Measurements from ENCODE around the gene PIEZO2.
"Not testable (repeated sequence)": the region's sequence is repeated elsewhere in the genome, so short reads cannot be mapped to it uniquely, and the experiment has no call there.

PIEZO2 gene

GRCh38 chr18:11148680-11149440 lies 509 bp downstream of the PIEZO2 start:
- ATAC-seq: no peak
- DNase-seq: no peak

DNA sequence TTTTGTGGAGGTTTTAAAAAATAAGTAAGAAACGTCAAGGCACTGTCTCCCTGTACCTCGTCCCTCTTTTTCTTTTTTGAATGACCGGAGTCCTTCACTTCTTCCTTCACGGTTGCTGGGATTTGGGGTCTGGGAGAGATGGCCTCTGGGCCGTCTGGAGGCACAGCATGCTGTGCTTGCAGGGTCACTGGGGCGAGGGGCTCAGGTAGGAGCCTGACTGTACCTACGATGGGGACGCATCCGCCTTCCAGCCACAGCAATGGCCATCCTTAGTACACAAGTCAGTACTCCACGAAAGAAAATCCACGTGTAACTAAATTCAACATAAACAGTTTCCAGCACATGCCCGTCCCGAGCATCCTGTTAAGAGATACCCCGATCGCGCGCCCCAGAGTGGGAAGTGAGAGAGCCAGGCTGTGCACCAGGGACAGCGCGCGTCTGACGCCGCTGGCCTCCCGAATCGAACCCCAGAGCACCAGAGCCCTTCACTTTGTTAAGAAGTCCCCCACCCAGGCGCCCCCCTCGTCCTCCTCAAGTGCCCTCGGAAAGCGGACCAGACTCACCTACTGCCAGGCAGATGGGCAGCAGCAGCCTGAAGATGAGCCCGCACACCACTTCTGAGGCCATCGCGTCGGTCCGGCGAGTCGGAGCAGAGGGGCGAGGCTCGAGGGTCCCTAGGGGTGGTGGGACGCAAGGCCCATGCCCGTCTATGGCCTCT lies 1.2 kb downstream of the PIEZO2 start:
- no peak for ATAC-seq
- no peak for DNase-seq

GRCh38 chr18:11147371-11147951 lies 1.9 kb downstream of the PIEZO2 start:
- no peak for DNase-seq
- no peak for ATAC-seq

DNA sequence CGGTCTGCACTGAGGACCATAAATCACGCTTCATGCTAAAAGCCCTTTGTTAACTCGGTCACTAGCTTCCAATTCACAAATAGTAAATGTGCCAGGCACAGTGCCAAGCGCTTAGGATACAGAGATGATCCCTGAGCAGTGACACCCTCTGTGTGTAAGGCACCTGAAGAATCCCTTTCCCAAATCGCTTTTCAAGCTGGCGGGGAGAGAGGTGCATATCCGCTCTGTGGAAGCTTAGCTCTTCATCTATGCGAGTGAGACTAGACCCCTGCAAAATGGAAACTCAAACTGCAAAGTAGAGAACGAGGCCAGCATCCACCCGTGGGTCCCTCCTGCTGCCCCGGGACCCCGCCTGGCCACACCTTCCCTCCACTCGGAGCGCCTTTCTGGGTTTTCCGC lies 2.4 kb downstream of the PIEZO2 start:
- DNase-seq (no peak), ATAC-seq (no peak)

DNA sequence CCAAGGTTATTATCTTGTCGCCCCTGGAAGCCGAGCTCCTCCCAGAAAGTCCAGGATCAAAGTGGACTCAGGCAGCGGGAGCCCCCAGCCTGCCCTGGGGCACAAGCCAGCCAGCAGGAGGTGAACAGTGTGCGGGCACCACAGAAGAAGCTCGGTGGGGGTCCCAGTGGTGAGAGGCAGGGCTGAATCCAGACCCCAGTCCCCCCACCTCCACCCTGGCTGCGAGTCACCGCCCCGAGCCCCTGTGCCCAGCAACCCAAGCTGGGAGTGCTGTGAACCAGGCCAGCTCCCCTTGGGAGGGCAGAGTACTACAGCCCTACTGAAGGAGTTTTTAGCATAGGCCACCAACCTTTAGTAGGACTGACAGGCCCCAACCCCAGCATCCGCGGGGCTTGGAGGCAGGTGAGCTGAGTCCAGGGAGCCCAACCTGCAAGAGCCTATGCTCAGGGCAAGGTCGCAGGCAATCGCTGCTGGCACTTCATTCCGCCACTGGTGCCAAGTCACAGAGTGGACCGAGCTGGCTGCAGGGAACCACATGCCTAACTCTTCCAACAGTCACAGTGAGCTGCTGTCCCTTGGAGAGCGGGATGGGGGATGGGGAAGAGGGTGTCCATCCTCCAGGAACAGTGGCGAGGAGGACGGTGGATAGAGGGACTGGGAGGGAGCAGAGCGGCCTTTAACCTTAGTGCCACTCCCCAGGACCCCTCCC lies 3.0 kb downstream of the PIEZO2 start:
- ATAC-seq: no peak
- no peak for DNase-seq

DNA sequence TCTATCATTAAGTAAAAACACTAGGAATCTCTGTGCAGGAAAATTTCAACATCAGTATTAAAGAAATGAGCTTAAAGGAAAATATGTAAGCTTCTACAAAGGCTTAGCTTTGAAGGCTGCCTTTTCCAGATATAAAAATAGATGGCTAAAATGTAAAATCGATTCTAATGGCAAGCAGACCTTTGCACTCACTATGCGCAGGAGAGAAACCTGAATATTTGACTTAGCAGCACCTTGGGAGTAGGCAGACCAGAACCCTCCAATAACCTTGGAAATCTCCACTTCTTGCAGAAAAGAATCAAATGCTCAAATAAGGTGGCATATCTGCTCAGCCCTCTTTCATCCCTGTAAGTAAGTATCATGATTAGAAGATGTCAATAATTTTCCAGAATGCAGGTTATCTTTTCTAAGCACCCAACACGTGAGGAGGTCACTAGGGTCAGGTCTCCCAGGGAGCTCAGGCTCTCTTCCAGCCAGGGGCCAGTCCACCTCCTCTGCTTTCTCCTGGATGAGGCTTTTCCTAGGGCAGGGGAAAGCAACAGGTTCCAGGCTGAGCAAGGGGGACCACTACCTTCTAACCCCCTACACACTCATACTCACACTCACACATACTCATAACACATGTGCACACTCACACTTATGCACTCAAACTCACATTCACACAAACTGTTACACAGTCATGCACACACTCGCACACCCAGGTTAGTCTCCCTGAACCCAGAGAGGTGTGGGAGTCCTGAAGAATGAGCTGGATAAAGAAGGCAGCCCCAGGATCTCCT lies 3.8 kb downstream of the PIEZO2 start:
- ATAC-seq (no peak), DNase-seq (no peak)

GRCh38 chr18:11137400-11137799 lies 12.0 kb downstream of the PIEZO2 start:
- ATAC-seq: no peak

DNA sequence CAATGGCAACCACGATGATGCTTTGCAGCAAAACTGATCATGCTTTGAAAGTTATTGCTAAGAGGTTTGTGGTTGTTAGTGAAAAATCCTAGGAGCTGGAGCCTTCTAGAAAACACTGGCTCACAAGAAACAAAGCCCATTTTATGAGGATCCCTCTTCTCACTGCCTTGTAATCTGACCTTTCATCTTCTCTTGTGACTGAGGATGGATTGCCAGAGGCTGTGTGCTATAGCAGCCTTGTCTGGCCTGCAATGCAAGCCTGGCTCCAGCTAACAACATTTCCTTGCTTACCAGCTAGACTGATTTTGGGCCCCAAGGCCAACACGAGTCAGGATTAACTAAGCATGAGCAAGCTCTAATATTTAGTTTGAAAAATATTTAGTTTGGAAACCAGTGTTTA lies 13.1 kb downstream of the PIEZO2 start:
- no peak for ATAC-seq
- no peak for DNase-seq

More at GRCh38 chr18:11137400-11137799, 12.0 kb downstream of the PIEZO2 start:
- DNase-seq: no peak

GRCh38 chr18:11134940-11135339 lies 14.4 kb downstream of the PIEZO2 start:
- DNase-seq: no peak
- no peak for ATAC-seq

- not testable (repeated sequence) for ATAC-seq, DNase-seq
Observed at GRCh38 chr18:11129059-11129458, 20.3 kb downstream of the PIEZO2 start.

GRCh38 chr18:11125492-11126315 lies 23.7 kb downstream of the PIEZO2 start:
- ATAC-seq: no peak
- no peak for DNase-seq

DNA sequence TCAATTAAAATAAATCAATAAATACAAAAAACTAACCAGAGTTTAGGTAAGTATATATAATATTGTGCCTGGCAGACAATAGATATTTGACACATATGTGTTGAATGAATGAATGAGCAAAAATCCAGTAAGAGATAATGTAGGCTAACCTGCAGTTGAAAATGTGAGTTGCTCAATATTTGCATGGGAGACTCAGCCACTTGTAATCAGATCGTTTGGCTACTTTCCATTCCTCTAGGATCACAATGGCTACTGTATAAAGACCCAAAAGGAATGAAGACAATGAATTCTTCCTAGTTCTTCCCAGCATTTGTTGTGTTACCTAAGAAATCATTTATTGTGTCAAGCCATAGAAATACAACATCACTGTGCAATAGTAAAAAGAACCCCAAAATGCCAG lies 25.3 kb downstream of the PIEZO2 start:
- ATAC-seq (no peak), DNase-seq (no peak)

DNA sequence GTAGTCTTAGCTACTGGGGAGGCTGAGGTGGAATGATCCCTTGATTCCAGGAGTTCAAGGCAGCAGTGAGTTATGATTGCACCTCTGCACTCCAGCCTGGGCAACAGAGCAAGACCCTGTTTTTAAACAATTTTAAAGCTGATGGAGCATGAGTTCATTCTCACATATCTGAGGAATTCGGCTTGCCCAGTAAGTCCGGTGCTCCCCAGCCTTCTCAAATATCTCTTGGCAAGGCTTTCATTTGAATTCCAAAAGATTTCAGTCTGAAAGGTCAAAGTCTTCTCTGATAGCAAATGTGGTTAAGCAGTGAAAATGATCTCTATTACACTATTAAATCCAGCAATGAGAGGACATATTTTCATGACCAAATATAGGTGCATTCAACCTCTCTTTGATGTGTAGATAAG lies 27.9 kb downstream of the PIEZO2 start:
- ATAC-seq (no peak), DNase-seq (no peak)

- ATAC-seq (no peak), DNase-seq (no peak)
Observed at GRCh38 chr18:11119959-11120587, 29.3 kb downstream of the PIEZO2 start.

DNA sequence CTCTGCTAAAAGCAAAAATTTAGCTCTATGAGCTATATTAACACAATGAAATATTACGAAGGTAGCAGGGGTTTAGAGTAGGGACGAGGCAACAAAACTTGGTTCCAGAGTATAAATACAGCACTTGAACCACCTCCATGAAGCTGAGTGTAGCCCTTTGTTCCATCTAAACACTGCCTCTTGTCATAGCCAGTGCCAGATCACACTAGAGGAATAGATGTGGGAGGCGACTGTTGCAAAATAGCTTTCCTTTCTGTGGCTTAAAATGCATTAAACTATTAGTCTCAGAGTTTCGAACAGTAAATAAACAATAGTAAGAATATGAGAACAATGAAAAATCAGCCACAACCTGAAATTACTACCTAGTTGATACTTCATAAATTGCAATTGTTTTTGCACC lies 29.8 kb downstream of the PIEZO2 start:
- ATAC-seq (no peak), DNase-seq (no peak)

DNA sequence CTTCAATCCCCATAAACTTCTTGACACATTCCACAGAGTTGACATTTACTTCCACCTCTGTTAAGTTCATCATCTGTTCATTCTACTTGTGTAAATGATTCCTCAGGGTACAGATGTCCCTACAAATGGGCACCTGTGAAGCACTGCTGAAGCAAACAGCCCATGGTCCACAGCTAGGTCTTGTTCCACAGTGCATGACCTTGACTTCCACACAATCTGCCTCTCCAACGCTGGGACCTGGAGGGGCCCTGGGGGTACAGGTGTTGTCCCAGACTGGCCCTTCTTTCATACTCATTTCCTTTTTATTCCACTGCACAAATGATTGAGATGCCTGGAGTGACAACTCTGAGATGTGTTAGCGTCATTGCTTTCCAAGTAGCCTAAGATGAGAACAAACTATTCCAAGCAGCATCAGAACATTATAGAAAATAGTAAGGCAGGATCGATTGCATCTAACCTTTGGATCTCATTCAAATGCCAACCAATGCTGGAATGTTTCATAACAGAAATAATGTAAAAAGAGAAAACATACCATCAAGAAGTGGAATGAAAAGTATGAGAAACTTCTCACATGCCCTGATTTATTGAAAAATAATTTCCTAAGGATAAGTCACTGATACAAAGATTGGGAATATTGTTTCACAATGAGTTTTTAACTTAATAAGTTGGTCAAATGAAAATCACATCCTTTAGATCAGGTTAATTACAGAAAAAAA lies 31.2 kb downstream of the PIEZO2 start:
- no peak for DNase-seq
- ATAC-seq: no peak

DNA sequence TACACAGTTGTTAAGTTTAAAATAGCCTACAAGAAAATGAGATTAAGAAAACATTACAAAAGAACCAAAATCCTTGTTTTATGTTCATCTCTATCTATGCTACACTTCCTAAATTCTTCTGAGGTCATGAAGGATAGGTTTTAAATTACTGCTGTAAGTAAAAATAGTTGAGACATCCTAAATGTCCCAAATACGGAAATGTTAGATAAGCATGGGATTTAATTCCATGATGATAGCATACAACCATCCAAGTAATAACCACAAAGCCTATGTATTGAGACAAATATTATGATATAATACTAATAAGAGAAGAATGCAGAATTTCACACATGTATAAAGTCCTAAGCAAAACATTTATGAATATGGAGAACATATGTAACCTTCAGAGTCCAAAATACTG lies 34.1 kb downstream of the PIEZO2 start:
- no peak for ATAC-seq
- DNase-seq: no peak

DNA sequence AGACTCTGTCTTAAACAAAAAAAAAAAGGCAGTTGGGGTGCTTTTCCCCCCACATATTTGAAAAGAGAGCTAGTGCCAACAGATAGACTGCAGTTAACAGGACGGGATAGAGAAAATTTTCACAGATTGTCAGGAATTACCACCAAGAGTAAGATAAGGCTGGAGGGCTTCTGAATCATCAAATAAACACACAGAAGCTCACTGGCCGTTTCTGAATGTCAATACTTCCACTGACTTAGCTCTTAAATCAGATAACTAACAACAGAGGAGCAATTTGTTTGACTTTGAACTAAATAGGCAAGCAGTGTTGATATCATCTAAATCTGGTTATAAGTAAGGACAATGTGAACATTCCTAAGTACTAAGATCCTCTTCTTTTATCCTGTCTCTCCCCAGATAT lies 34.7 kb downstream of the PIEZO2 start:
- DNase-seq (no peak), ATAC-seq (no peak)

DNA sequence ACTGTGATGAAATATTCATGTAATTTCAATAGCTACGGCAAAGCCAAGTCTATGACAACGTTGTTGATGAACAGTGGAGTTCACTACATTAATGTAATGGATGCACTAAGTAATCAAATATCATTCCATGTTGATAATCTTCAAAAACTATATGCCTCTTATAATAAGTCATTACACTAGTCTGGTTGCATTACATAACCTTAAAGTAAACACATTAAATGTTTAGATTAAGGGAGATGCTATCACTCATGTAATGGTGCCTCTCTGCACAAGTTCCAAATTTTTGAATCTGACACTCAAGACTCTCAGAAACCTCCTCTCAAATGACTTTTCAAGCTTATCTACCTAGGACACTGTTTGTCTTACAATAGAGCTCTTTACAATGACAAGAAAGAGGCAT lies 35.4 kb downstream of the PIEZO2 start:
- no peak for ATAC-seq
- DNase-seq: no peak

DNA sequence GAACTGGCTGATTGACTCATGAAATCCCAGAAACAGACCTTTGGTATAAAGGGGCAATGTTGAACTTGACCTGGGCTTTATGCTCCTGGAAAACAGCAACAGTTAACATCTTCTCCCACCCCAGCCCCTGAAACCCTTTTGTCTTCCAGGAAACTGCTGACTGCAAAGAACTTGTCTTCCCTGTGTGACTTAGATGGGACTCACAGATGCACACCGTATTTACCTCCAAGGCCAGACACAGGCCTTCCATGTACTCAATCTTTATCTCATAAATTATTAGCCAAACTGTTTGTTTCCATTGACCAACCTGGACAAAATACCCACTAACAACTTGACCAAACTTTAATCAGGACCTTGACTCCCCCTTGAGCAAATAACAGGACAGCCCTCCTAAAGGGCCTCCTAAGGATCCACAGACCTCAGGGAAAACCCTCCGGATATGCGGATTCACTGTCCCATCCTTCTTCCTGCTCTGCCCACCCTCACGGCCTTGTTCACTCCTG lies 36.3 kb downstream of the PIEZO2 start:
- DNase-seq (no peak), ATAC-seq (no peak)
